ENCODE measurements around the gene KRTAP5-6. TPM values are rescaled to one million over a fixed set of nuclear protein-coding genes. Genes with fewer than 3 reads are reported as not detected.
"Not testable (repeated sequence)": the region's sequence is repeated elsewhere in the genome, so short reads cannot be mapped to it uniquely, and the experiment has no call there.

KRTAP5-6 gene
- polyA plus RNA-seq, 3 donors from 2014 or later = not detected

GRCh38 chr11:1654388-1655167 lies 42.4 kb upstream of the KRTAP5-6 start:
- Mint-ChIP-seq H3K4me1 (peaks cover 6 to 12% of the 10 kb centered on the region in 2 donors), H3K9me3 (peaks cover 0 to 2% (median 0%) of the 10 kb centered on the region in 6 donors), H3K4me3 (no peak overlapping the region), H3K27me3 (ENCODE audit: low read depth in 3 of 3) (peaks cover 8 to 18% (median 16%) of the 10 kb centered on the region in 3 donors), H3K36me3 (no peaks in the 10 kb centered on the region), H3K27ac (no peak overlapping the region)
- no peak for DNase-seq

GRCh38 chr11:1655168-1656060 lies 41.6 kb upstream of the KRTAP5-6 start:
- Mint-ChIP-seq H3K36me3 (no peaks in the 10 kb centered on the region), H3K27ac (no peak overlapping the region), H3K4me1 (peaks cover 14 to 20% of the 10 kb centered on the region in 2 donors), H3K27me3 (ENCODE audit: low read depth in 3 of 3) (peaks cover 10 to 20% (median 18%) of the 10 kb centered on the region in 3 donors), H3K4me3 (no peak overlapping the region), H3K9me3 (peaks cover 0 to 2% (median 0%) of the 10 kb centered on the region in 6 donors)
- no peak for DNase-seq

- peaks cover 17 to 24% of the 10 kb centered on the region in 2 donors for H3K4me1 Mint-ChIP-seq
- no peaks in the 10 kb centered on the region for H3K36me3 Mint-ChIP-seq
- no peak overlapping the region for H3K27ac Mint-ChIP-seq
- peaks cover 0 to 1% (median 0%) of the 10 kb centered on the region in 6 donors for H3K9me3 Mint-ChIP-seq
- no peak for DNase-seq
- H3K4me3 Mint-ChIP-seq = no peak overlapping the region
- peaks cover 10 to 18% (median 18%) of the 10 kb centered on the region in 3 donors for H3K27me3 Mint-ChIP-seq (ENCODE audit: low read depth in 3 of 3)
Observed at GRCh38 chr11:1656061-1656441, 40.9 kb upstream of the KRTAP5-6 start.

GRCh38 chr11:1656670-1657069 lies 40.3 kb upstream of the KRTAP5-6 start:
- Mint-ChIP-seq H3K36me3 (no peaks in the 10 kb centered on the region), H3K27ac (no peak overlapping the region), H3K4me1 (peaks cover 20 to 29% of the 10 kb centered on the region in 2 donors), H3K27me3 (ENCODE audit: low read depth in 3 of 3) (peaks cover 10 to 18% (median 16%) of the 10 kb centered on the region in 3 donors), H3K9me3 (no peaks in the 10 kb centered on the region), H3K4me3 (no peak overlapping the region)
- no peak for DNase-seq

- Mint-ChIP-seq H3K27me3 (ENCODE audit: low read depth in 3 of 3) (peaks cover 13 to 20% (median 17%) of the 10 kb centered on the region in 3 donors), H3K27ac (peak overlapping the region in 3 of 6 donors; percentile 47 to 66 (median 49)), H3K4me3 (peak overlapping the region in 4 of 5 donors; percentile 41 to 66 (median 54)), H3K9me3 (no peaks in the 10 kb centered on the region), H3K4me1 (peaks cover 32 to 45% of the 10 kb centered on the region in 2 donors), H3K36me3 (no peaks in the 10 kb centered on the region)
- peak in 2 of 3 donors; percentile 31 to 48 for DNase-seq
Observed at GRCh38 chr11:1659506-1659905, 37.5 kb upstream of the KRTAP5-6 start.

DNA sequence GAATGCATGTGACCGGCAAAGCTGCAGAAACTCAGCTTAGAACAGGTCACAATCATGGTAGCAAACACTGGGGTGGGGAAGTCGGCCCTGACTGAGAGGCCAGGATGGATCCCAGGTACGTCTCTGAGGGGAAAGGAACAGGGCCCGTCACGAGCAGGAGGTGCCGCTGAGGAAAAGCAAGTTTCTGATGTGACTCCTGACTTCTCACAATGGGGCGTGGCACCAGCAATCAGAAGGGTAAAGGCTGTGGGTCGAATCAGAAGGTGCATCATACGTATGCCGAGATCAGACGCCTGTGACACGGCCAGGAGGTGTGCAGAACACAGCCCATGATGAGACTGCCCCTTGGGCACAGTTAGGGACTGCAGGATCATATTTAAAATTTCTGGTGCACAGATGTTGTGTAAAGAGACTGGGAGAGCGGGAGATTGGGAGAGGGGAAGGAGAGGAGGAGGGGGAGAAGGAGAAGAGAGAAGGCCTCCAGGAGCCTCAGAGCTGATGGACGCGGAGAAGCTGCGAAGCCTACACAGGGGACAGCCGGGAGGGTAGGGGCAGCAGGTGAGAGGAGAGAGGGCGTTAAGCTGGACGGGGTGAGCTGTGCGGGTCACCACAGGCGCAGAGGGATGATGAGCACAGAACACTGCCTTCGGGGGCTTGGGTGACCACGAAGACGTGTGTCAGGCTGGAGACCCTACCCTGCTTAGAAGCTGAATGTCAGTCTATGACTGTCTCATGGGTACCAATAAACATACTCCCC lies 36.7 kb upstream of the KRTAP5-6 start:
- Mint-ChIP-seq H3K36me3 (no peaks in the 10 kb centered on the region), H3K4me3 (peak overlapping the region; percentile 33 to 66 (median 50)), H3K27ac (peak overlapping the region in 2 of 6 donors; percentile 40 to 66), H3K9me3 (peaks cover 0 to 1% (median 0%) of the 10 kb centered on the region in 6 donors), H3K4me1 (peaks cover 32 to 45% of the 10 kb centered on the region in 2 donors), H3K27me3 (ENCODE audit: low read depth in 3 of 3) (peaks cover 13 to 22% (median 17%) of the 10 kb centered on the region in 3 donors)
- no peak for DNase-seq

- Mint-ChIP-seq H3K27me3 (ENCODE audit: low read depth in 3 of 3) (peaks cover 12 to 17% (median 13%) of the 10 kb centered on the region in 3 donors), H3K4me1 (peaks cover 32 to 45% of the 10 kb centered on the region in 2 donors), H3K27ac (peak overlapping the region in 2 of 6 donors; percentile 66 to 74), H3K4me3 (peak overlapping the region in 3 of 5 donors; percentile 52 to 58 (median 55))
- H3K36me3 Mint-ChIP-seq, H3K9me3 Mint-ChIP-seq: not testable (repeated sequence)
- DNase-seq = peak; percentile 25 to 43 (median 27)
Observed at GRCh38 chr11:1661454-1662269, 35.3 kb upstream of the KRTAP5-6 start.

DNA sequence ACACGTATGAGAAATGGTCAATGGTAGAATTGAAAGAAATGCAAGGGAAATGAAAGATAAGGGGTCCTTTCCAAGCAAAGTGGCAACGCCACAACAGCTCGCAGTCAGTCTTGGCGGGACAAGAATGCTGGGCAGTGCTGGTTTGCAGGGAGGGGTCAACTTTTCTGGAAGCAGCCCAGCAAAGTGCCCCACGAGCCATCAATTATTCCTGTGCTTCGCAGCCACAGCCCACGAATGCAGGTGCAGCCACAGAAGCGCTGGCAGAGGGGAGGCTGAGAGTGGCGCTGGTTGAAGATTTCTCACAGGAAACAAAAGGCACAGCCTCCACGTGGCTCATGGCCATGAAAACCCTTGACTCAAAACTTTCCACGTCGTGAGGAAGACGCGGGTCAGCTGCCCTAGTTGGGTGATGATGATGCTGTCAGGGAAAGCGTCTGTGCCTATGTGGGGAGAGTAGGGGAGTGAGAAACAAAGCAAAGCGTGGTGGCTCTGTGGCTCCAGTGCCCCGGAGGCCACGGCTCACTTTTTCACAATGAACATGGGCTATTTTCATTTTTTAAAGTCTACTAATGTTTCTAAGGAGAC lies 34.2 kb upstream of the KRTAP5-6 start:
- DNase-seq = peak; percentile 36 to 58 (median 52)
- H3K4me3 Mint-ChIP-seq = peak overlapping the region in 3 of 5 donors; percentile 3 to 67 (median 16)
- H3K4me1 Mint-ChIP-seq = peaks cover 32 to 45% of the 10 kb centered on the region in 2 donors
- H3K9me3 Mint-ChIP-seq, H3K36me3 Mint-ChIP-seq: not testable (repeated sequence)
- peak overlapping the region in 3 of 6 donors; percentile 25 to 74 (median 72) for H3K27ac Mint-ChIP-seq
- H3K27me3 Mint-ChIP-seq (ENCODE audit: low read depth in 3 of 3) = peaks cover 10 to 15% (median 13%) of the 10 kb centered on the region in 3 donors

DNA sequence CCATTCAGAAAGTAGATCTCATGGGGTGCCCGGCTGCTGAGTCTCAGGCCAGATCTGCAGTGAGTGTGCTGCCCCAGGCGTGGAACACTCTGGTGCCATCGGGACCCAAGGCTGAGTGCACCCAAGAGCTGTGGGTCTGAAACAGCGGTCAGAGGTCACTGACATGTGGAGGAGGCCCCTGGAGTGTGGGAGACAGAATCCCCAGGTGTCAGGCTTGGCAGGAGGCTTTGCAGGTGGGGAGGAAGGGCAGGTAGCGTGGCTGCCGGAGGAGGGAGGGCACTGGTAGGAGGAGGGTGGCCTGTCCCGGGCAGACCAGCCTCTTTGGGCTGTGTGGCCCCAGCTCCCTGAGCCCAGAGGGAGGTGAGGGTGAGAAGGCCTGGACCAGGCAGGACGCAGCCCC lies 31.7 kb upstream of the KRTAP5-6 start:
- H3K4me1 Mint-ChIP-seq = peaks cover 23 to 41% of the 10 kb centered on the region in 2 donors
- no peak for DNase-seq
- no peak overlapping the region for H3K27ac Mint-ChIP-seq
- H3K27me3 Mint-ChIP-seq (ENCODE audit: low read depth in 3 of 3) = peaks cover 15 to 26% (median 16%) of the 10 kb centered on the region in 3 donors
- H3K36me3 Mint-ChIP-seq = no peaks in the 10 kb centered on the region
- H3K4me3 Mint-ChIP-seq = no peak overlapping the region
- peaks cover 0 to 1% (median 0%) of the 10 kb centered on the region in 6 donors for H3K9me3 Mint-ChIP-seq

DNA sequence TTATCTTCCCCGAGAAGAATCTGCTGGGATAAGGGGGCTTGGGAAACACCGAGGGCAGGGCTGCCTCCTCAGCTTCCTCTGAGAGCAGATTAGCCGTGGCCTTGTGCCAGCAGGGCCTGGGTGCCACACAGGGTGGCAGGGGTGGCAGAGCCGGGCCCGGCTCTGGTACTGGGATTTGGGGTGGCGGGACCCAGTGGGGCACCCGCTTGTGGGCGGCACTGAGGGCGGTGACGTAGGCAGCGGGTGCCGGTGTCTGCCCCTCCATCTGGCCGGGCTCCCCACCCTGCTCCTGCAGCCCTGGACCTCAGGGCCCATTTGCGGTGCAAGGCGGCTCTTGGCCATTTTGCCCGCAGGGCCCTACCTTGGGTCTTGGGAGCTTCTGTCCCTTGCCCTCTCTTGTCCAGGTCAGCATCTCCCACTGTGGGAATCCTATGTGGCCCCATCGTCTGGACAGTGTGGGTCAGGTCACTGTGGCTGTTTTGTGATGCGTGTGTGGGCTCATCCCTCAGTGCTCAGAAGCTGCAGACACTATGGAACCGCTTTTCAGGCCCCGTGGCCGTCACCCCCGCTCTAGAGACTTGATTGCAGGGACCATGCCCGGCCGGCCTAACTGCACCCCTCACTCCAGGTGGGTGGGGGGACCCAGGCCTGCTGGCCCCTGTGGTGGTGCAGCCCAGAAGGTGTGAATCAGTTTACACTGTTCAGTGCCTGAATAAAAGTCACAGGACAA lies 29.7 kb upstream of the KRTAP5-6 start:
- Mint-ChIP-seq H3K36me3 (no peaks in the 10 kb centered on the region), H3K27ac (no peak overlapping the region), H3K4me1 (peaks cover 11 to 25% of the 10 kb centered on the region in 2 donors), H3K9me3 (peaks cover 0 to 1% (median 0%) of the 10 kb centered on the region in 6 donors), H3K27me3 (ENCODE audit: low read depth in 3 of 3) (peaks cover 21 to 39% (median 25%) of the 10 kb centered on the region in 3 donors), H3K4me3 (no peak overlapping the region)
- no peak for DNase-seq

GRCh38 chr11:1667906-1668305 lies 29.1 kb upstream of the KRTAP5-6 start:
- H3K4me1 Mint-ChIP-seq = peaks cover 6 to 19% of the 10 kb centered on the region in 2 donors
- H3K4me3 Mint-ChIP-seq = no peak overlapping the region
- DNase-seq = no peak
- no peak overlapping the region for H3K27ac Mint-ChIP-seq
- peaks cover 0 to 1% (median 0%) of the 10 kb centered on the region in 6 donors for H3K9me3 Mint-ChIP-seq
- peaks cover 25 to 40% (median 28%) of the 10 kb centered on the region in 3 donors for H3K27me3 Mint-ChIP-seq (ENCODE audit: low read depth in 3 of 3)
- no peaks in the 10 kb centered on the region for H3K36me3 Mint-ChIP-seq

All from immature natural killer cell (primary cell).